Nephron (organoid): ENCODE data around the gene CGB3.
A peak's percentile ranks its signal among the peaks of the same experiment; 100 is the strongest.

Experiments
- H3K27ac Mint-ChIP-seq, 3 experiments: 2 replicates each; pipeline ENCODE4 v1.8.0; 2020; ENCODE audit warnings: mixed read lengths in 3 of 3, mild to moderate bottlenecking in 2 of 3, moderate library complexity in 1 of 3
- H3K27me3 Mint-ChIP-seq: 2 replicates; pipeline ENCODE4 v1.8.0; 2021; ENCODE audit warnings: low read depth, mild to moderate bottlenecking, moderate library complexity, mixed read lengths
- H3K36me3 Mint-ChIP-seq: 2 replicates; pipeline ENCODE4 v1.8.0; 2020; ENCODE audit warnings: low read depth, mixed read lengths
- H3K4me1 Mint-ChIP-seq: 2 replicates; pipeline ENCODE4 v1.8.0; 2020; ENCODE audit warnings: mixed read lengths
- H3K4me3 Mint-ChIP-seq, 3 experiments: 2 replicates each; pipeline ENCODE4 v1.8.0; 2020; ENCODE audit warnings: mild to moderate bottlenecking in 3 of 3, mixed read lengths in 3 of 3, moderate library complexity in 2 of 3
- H3K9me3 Mint-ChIP-seq: 2 replicates; pipeline ENCODE4 v1.8.0; 2020; ENCODE audit warnings: mixed read lengths
- TF ChIP-seq, protein P1 (sequence below), 3 experiments: fragments of 200-600 bp; sonication (generic); IDR thresholded peaks; one replicate each; pipeline ENCODE4 v1.5.0; 2021; ENCODE audit warnings: antibody characterized with exemption in 3 of 3; ENCODE audit not compliant: unreplicated experiment in 3 of 3

Gene CGB3

DNA sequence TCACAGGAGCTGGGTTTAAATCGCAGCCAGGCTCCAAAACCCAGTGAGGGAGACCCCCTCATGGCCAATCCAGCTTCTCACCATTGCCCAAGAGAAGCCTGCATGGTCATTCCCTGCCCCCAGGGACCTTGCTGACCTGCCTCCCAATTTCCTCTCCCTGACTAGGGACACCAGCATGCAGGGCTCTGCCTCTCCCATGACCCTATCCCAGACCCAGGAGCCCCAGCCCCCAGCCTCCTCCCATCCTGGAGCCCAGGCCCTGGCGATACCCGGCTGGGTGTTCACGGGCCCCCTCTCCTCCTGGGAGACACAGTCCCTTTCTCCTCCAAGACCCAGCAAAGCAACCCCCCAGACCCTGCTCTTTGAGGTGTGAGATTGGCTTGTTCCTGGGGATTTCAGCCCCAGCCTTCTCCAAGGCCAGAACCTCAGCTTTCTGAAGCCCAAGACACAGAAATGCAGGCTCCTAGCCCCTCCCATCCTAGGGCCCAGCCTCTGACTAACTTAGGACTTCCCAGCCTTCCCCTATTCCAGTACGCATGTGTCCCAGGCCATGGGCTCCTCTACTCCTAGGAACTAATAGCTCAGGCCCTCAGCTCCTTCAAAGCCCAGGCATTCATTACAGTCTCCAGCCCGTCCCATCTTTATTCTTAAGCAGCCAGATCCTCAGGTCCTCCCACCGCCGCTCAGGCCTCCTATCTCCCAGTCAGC is 32.1 kb downstream of the CGB3 start:
- Mint-ChIP-seq H3K4me3 (peak overlapping the region; percentile 93 to 96 (median 96)), H3K27me3 (no peaks in the 10 kb centered on the region), H3K27ac (peak overlapping the region; percentile 85 to 99 (median 98)), H3K4me1 (peaks cover 42% of the 10 kb centered on the region), H3K36me3 (peaks cover 29% of the 10 kb centered on the region), H3K9me3 (no peaks in the 10 kb centered on the region)
- TF ChIP-seq, protein P1, sequence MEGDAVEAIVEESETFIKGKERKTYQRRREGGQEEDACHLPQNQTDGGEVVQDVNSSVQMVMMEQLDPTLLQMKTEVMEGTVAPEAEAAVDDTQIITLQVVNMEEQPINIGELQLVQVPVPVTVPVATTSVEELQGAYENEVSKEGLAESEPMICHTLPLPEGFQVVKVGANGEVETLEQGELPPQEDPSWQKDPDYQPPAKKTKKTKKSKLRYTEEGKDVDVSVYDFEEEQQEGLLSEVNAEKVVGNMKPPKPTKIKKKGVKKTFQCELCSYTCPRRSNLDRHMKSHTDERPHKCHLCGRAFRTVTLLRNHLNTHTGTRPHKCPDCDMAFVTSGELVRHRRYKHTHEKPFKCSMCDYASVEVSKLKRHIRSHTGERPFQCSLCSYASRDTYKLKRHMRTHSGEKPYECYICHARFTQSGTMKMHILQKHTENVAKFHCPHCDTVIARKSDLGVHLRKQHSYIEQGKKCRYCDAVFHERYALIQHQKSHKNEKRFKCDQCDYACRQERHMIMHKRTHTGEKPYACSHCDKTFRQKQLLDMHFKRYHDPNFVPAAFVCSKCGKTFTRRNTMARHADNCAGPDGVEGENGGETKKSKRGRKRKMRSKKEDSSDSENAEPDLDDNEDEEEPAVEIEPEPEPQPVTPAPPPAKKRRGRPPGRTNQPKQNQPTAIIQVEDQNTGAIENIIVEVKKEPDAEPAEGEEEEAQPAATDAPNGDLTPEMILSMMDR (IDR thresholded peaks at IDR 0.05; ENCODE audit: unreplicated experiment in 3 of 3) = no peak

DNA sequence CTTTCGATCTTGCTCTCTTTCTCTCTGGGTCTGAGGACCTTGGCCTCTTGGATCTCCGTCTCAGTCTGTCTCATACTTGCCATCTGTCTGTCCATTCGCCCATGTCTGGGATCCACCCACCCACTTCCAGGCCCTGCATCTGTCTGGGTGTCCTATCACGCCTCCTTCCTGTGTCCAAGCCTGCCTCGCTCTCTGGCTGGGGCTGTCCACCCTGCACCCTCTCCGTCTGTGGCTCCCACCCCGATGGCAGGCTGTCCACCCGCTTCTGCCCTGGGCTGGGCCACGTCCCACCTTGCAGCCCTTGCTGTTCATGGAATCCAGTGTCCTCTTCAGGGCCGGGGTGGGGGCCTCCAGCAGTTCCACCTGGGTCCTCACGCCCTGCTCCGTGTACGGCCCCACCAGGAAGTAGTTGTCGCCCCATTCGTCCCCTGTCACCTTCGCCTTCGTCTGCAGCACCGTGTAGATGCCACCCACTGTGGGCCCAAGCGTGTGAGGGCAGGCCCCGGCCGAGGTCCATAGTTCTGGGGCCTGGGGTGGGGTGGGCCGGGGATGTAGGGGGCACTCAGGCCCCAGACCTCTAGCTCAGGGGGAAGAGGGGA is 33.0 kb downstream of the CGB3 start:
- TF ChIP-seq, protein P1 (IDR thresholded peaks at IDR 0.05; ENCODE audit: unreplicated experiment in 3 of 3) = no peak
- Mint-ChIP-seq H3K9me3 (no peaks in the 10 kb centered on the region), H3K4me1 (peaks cover 42% of the 10 kb centered on the region), H3K27me3 (no peaks in the 10 kb centered on the region), H3K27ac (peak overlapping the region in 2 of 3 experiments; percentile 72 to 85), H3K4me3 (peak overlapping the region; percentile 44 to 96 (median 96)), H3K36me3 (peaks cover 35% of the 10 kb centered on the region)

DNA sequence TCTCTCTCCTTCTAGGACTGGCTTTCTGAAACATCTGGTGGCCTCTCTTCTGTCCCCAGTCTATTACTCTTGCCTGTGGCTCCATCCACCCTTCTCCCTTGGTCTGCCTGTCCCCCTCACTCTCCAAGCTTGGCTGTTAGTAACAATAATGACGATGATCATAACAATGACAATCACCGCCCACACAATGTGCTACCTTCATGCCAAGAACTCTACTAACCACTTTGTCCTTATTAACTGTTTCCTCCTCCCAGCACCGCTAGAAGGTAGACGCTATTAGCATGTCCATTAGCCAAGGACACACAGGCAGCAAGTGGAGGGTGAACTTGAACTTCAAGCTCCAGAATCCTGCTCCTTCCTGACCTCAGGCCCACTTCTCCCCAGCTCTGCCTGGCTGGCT is 33.7 kb downstream of the CGB3 start:
- H3K9me3 Mint-ChIP-seq = no peaks in the 10 kb centered on the region
- H3K4me1 Mint-ChIP-seq = peaks cover 42% of the 10 kb centered on the region
- no peaks in the 10 kb centered on the region for H3K27me3 Mint-ChIP-seq
- H3K4me3 Mint-ChIP-seq = peak overlapping the region in 2 of 3 experiments; percentile 45 to 53
- TF ChIP-seq, protein P1 (IDR thresholded peaks at IDR 0.05; ENCODE audit: unreplicated experiment in 3 of 3) = no peak
- peak overlapping the region; percentile 24 to 85 (median 72) for H3K27ac Mint-ChIP-seq
- peaks cover 37% of the 10 kb centered on the region for H3K36me3 Mint-ChIP-seq

DNA sequence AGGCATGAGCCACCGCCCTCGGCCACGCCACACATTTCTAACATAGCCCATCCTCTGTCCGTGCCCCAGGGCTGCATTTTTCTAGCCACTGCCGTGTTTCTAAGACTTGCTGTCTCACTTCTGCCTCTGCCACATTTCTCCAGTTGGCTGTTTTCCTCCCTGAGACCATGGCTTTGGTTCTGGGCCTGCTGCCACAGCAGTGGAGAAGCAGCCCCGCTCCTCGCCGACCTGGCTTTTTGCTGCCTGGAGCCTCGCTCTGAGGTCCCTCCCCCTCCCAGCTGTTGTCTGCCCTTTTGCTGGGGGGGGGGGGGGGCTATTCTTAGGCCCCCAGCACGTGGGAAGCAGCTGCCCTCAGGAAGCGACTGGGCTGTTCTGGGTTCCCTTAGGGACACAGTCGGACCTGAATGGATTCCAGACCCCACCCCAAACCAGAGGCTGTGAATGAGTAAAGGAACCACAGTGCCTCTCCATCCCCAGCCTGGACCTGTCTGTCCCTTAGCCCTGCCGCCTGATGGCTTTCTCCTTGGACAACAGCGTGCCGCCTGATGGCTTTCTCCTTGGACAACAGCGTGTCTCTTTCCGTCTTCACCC is 34.3 kb downstream of the CGB3 start:
- TF ChIP-seq, protein P1 (IDR thresholded peaks at IDR 0.05; ENCODE audit: unreplicated experiment in 3 of 3) = no peak
- Mint-ChIP-seq H3K27me3 (no peaks in the 10 kb centered on the region), H3K9me3 (no peaks in the 10 kb centered on the region), H3K27ac (peak overlapping the region; percentile 24 to 91 (median 85)), H3K4me1 (peaks cover 36% of the 10 kb centered on the region), H3K4me3 (peak overlapping the region; percentile 20 to 53 (median 45)), H3K36me3 (peaks cover 40% of the 10 kb centered on the region)

DNA sequence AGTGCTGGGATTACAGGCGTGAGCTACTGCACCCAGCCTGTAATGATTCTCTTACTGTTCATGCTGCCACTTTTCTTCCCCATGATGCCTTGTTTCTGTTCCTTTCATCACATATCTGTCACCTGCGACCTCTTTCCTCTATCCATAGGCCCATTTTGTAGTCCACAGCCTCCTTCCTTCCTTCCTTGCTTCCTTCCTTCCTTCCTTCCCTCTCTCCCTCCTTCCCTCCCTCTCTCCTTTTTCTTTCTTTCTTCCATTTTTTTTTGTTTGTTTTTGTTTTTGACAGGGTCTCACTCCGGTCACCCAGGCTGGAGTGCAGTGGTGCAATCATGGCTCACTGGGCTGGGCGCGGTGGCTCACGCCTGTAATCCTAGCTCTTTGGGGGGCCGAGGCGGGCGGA is 35.3 kb downstream of the CGB3 start:
- H3K27me3 Mint-ChIP-seq = no peaks in the 10 kb centered on the region
- H3K9me3 Mint-ChIP-seq = no peaks in the 10 kb centered on the region
- TF ChIP-seq, protein P1 (IDR thresholded peaks at IDR 0.05; ENCODE audit: unreplicated experiment in 3 of 3) = no peak
- peak overlapping the region in 1 of 3 experiments; percentile 46 for H3K27ac Mint-ChIP-seq
- peaks cover 29% of the 10 kb centered on the region for H3K4me1 Mint-ChIP-seq
- H3K4me3 Mint-ChIP-seq = no peak overlapping the region
- H3K36me3 Mint-ChIP-seq = peaks cover 40% of the 10 kb centered on the region
